ENCODE data around the gene IGDCC3. TPM values are rescaled to one million over a fixed set of nuclear protein-coding genes. Genes with fewer than 3 reads are reported as not detected.

The IGDCC3 gene
- total RNA-seq, 1 experiment from 2014 or later = 53.5 TPM

DNA sequence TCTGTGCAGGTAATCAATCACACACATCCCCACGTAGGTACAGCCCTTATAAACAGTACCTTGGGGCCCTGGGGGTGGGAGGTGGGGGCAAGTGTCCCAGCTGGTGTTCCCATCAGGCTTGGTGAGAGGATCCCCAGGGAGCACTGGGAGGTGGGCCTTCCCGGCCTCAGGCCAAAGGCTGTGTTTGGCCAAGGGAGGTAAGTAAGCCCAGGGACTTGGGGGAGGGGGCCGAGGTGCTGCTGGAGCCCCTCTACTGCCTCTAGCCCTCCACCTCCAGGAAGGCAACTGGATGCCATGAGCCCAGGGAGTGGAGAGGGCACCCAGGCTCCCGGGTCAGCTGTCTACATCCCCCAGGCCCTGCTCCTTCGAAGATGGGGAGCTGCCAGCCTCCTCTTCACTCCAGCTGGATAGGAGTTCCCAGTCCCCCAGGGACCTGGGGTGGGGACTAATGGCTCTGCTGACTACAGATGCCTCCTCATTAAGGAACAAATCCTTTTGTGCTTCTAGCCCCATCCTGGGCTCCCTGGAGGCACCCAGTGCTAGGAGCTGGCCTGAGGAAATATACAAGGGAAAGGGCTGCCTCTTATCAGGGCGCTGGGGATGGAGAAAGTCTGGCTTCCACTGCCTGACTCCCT is 40.2 kb downstream of the IGDCC3 start:
- Mint-ChIP-seq H3K36me3 (no peaks in the 10 kb centered on the region), H3K9me3 (no peaks in the 10 kb centered on the region), H3K4me1 (peaks cover 76% of the 10 kb centered on the region), H3K4me3 (no peak overlapping the region), H3K27ac (peak overlapping the region; percentile 16; the same call in 1 of the 2 replicates), H3K27me3 (ENCODE audit: low read depth) (no peaks in the 10 kb centered on the region)
- ATAC-seq (no peak), DNase-seq (ENCODE audit: low spot score) (no peak)
- ChIA-PET POLR2A (interaction anchor here (0.9 to 1.2 kb wide), 2 partner anchors 31 to 84 kb away, joined by 3 read pairs; no protein-coding TSS in a partner anchor), CTCF (interaction anchor here (0.9 to 9.4 kb wide), 5 partner anchors 11 to 57 kb away, joined by 3 to 64 read pairs (median 8); no protein-coding TSS in a partner anchor)
- TF ChIP-seq TP53 (CRISPR knock-in tag; IDR thresholded peaks at IDR 0.05) = no peak
- TF ChIP-seq, protein P1, sequence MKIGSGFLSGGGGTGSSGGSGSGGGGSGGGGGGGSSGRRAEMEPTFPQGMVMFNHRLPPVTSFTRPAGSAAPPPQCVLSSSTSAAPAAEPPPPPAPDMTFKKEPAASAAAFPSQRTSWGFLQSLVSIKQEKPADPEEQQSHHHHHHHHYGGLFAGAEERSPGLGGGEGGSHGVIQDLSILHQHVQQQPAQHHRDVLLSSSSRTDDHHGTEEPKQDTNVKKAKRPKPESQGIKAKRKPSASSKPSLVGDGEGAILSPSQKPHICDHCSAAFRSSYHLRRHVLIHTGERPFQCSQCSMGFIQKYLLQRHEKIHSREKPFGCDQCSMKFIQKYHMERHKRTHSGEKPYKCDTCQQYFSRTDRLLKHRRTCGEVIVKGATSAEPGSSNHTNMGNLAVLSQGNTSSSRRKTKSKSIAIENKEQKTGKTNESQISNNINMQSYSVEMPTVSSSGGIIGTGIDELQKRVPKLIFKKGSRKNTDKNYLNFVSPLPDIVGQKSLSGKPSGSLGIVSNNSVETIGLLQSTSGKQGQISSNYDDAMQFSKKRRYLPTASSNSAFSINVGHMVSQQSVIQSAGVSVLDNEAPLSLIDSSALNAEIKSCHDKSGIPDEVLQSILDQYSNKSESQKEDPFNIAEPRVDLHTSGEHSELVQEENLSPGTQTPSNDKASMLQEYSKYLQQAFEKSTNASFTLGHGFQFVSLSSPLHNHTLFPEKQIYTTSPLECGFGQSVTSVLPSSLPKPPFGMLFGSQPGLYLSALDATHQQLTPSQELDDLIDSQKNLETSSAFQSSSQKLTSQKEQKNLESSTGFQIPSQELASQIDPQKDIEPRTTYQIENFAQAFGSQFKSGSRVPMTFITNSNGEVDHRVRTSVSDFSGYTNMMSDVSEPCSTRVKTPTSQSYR (CRISPR knock-in tag; IDR thresholded peaks at IDR 0.05) = no peak
- no peak for TF ChIP-seq ZNF425 (CRISPR knock-in tag; conservative IDR thresholded peaks at IDR 0.05)

GRCh38 chr15:65336493-65337435 is 41.0 kb downstream of the IGDCC3 start:
- no peaks in the 10 kb centered on the region for H3K36me3 Mint-ChIP-seq
- H3K27ac Mint-ChIP-seq = peak overlapping the region; percentile 45; the same call in 1 of the 2 replicates
- ChIA-PET CTCF (interaction anchor here (0.6 to 9.4 kb wide), 18 partner anchors 10 to 254 kb away, joined by 3 to 64 read pairs (median 4); partner anchors contain the start of gene IGDCC4), POLR2A (interaction anchor here (0.6 to 1.0 kb wide), 2 partner anchors 16 to 180 kb away, joined by 3 read pairs; no protein-coding TSS in a partner anchor)
- no peaks in the 10 kb centered on the region for H3K9me3 Mint-ChIP-seq
- no peak for TF ChIP-seq SP1 (CRISPR knock-in tag; conservative IDR thresholded peaks at IDR 0.05)
- TF ChIP-seq, protein P2, sequence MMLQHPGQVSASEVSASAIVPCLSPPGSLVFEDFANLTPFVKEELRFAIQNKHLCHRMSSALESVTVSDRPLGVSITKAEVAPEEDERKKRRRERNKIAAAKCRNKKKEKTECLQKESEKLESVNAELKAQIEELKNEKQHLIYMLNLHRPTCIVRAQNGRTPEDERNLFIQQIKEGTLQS (CRISPR knock-in tag; conservative IDR thresholded peaks at IDR 0.05) = no peak
- TF ChIP-seq PRDM15 (CRISPR knock-in tag; IDR thresholded peaks at IDR 0.05) = no peak
- no peak for TF ChIP-seq MXD4 (CRISPR knock-in tag; IDR thresholded peaks at IDR 0.05; ENCODE audit: borderline replicate concordance)
- TF ChIP-seq GRHL2 (CRISPR knock-in tag; IDR thresholded peaks at IDR 0.05; ENCODE audit: insufficient replicate concordance, severe bottlenecking) = no peak
- no peak for TF ChIP-seq CTCF (IDR thresholded peaks at IDR 0.05)
- TF ChIP-seq, protein P3, sequence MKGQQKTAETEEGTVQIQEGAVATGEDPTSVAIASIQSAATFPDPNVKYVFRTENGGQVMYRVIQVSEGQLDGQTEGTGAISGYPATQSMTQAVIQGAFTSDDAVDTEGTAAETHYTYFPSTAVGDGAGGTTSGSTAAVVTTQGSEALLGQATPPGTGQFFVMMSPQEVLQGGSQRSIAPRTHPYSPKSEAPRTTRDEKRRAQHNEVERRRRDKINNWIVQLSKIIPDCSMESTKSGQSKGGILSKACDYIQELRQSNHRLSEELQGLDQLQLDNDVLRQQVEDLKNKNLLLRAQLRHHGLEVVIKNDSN (CRISPR knock-in tag; IDR thresholded peaks at IDR 0.05) = no peak
- no peak for TF ChIP-seq NFE2L1 (CRISPR knock-in tag; IDR thresholded peaks at IDR 0.05)
- no peak for TF ChIP-seq TP53 (CRISPR knock-in tag; IDR thresholded peaks at IDR 0.05)
- H3K4me3 Mint-ChIP-seq = no peak overlapping the region
- H3K27me3 Mint-ChIP-seq (ENCODE audit: low read depth) = no peaks in the 10 kb centered on the region
- ATAC-seq (peak; percentile 40), DNase-seq (ENCODE audit: low spot score) (no peak)
- peaks cover 76% of the 10 kb centered on the region for H3K4me1 Mint-ChIP-seq
